Cerebellar nuclear complex (tissue), 1 donor: ENCODE measurements around the gene GRAMD1C.

Source experiments
- DNase-seq, 2 experiments: peaks; one replicate each; lab custom pipeline; 2025; lab: John Stamatoyannopoulos, UW

The GRAMD1C gene

GRCh38 chr3:113952921-113953320 is 114.3 kb downstream of the GRAMD1C start:
- no peak for DNase-seq

- DNase-seq: peak in 1 of 2 experiments; percentile 49
These were observed 115.1 kb downstream of the GRAMD1C start for GRCh38 chr3:113953677-113954076.

DNA sequence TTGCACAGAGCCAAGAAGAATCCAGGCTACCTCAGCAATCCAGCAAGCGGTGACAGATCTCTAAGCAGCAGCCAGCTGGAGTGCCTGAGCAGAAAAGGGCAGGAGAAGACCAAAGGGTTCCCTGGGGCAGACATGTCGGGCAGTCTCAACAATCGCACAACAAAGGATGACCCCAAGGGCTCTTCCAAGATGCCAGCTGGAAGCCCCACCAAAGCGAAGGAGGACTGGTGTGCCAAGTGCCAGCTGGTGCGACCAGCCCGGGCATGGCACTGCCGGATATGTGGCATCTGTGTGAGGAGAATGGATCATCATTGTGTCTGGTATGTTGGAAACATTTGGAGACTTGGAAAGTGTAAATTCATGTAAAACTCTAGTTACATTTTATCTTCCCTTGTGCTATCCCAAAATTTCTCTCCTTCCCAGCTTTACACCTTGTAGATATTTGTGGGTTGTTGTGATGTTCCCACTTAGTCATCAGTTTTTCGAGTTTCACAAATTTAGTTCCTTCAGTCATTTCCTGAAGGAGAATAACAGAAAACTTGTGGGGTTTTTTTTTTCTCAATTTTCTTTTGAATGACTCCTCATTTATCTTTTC is 115.6 kb downstream of the GRAMD1C start:
- peak in 1 of 2 experiments; percentile 49 for DNase-seq

DNA sequence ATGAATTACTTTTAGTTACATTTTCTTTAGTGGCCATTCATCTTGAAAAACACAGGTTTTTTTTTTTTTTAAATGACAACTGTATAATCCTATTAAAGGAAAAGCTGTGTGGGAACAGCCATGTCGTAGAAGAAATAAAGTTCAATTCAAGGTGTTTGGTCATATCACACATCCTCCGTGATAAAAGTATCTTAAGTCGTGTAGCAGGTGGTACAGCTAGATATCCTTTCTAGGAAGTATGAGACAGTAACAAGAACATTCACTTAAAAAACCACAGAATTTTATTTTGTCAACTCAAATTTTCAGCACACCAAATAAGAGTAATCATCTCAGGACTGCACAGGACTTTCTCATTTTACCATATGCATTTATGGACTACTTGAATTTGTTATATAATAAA is 125.3 kb downstream of the GRAMD1C start:
- DNase-seq: no peak

DNA sequence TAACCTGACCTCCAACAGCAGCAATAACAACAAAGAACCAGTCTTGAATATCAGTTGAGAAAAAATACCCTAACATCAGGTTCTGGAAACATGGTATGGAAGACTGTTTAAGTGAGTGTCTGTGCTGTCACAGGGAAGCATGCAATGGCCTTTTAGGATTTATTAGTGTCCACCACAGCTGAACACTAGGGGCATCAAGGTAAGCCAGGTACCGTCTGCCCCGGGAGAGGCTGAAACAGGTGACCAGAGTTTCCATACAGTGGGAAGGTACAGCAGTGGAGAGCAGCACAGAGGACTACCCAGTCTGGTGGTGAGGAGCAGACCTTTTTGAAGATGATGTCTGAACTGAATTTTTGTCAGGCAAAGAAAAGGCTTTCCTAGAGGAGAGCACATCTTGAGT is 127.6 kb downstream of the GRAMD1C start:
- DNase-seq: no peak

DNA sequence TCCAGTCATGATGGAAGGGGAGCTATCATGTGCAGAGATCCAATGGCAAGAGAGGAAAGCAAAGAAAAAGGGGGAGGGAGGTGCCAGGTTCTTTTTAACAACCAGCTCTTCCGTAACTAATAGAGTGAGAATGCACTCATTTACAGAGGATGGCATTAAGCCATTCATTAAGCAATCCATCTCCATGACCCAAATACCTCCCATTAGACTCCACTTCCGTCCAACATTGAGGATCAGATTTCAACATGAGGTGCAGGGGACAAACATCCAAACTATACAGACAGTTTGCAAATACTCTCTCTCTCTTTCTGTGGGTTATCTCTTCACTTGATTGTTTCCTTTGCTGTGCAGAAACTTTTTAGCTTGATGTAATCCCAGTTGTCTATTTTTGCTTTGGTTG is 130.4 kb downstream of the GRAMD1C start:
- no peak for DNase-seq

GRCh38 chr3:113977822-113978221 is 139.2 kb downstream of the GRAMD1C start:
- no peak for DNase-seq

GRCh38 chr3:113979916-113980315 is 141.3 kb downstream of the GRAMD1C start:
- no peak for DNase-seq

- DNase-seq: no peak
These were observed 143.2 kb downstream of the GRAMD1C start for GRCh38 chr3:113981803-113982202.

DNA sequence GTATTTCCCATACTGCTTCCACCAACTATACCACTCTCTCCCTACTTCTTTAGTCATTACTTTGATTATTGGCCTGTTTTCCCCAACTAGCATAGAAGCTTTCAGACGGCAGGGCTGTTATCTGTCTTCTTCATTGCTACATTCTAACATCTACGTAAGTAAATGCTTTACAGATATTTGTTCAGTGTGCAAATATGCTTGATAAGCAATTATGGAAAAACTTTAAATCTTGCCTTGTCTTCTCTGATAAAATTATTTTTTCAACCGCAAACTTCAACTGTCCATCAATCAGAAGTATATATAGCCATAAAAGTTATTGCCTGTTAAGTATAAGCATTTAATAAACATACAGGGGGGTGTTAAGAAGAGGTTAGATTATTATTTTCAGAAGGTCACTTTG is 145.0 kb downstream of the GRAMD1C start:
- DNase-seq: no peak

- no peak for DNase-seq
These were observed 147.0 kb downstream of the GRAMD1C start for GRCh38 chr3:113985541-113985940.
